ENCODE data around the gene IL6R. TPM values are rescaled to one million over a fixed set of nuclear protein-coding genes. Genes with fewer than 3 reads are reported as not detected.

The IL6R gene
- total and polyA plus RNA-seq, 5 donors = 5.7 to 13.2 (median 11.6) TPM

DNA sequence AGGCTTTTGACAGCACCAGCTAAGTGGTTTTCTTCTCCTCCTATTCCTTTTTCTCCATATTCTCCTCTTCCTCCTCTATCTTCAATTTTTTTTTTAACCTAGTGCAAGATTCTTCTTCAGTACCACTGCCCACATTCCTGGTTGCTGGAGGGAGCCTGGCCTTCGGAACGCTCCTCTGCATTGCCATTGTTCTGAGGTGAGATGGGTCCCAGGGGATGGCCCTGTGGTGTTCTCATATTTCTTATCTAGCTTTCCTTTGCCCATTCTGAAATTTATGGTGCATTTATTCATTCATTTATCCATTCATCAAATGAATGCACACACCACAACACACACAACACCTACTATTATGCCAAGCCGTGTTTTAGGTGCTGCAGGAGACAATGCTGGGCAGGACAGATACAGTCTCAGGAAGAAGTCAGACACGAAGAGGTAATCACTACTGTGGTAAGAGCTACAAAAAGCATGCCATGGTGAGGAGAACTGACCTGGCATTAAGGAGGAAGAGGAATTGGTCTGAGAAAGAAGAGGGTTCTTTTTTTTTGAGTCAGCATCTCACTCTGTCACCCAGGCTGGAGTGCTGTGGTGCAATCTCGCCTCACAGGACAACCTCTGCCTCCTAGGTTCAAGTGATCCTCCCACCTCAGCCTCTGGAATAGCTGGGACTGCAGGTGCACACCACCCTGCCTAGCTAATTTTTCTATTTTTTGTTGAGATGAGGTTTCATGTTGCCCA lies 49.4 kb downstream of the IL6R start:
- no peaks in the 10 kb centered on the region for H3K9me3 ChIP-seq (ENCODE audit: control insufficient read depth, low read length)
- no peak overlapping the region for H3K4me3 ChIP-seq (ENCODE audit: low read length)
- DNase-seq (peak in 1 of 3 donors; percentile 10), ATAC-seq (no peak)
- 80% methylated on average over 5 of the region's 5 CpGs for WGBS
- H3K27ac ChIP-seq (ENCODE audit: low read length) = no peak overlapping the region
- H3K4me1 ChIP-seq (ENCODE audit: control insufficient read depth, insufficient read depth, low read length) = no peaks in the 10 kb centered on the region
- no peaks in the 10 kb centered on the region for H3K27me3 ChIP-seq (ENCODE audit: control insufficient read depth, insufficient read depth)
- intact Hi-C loops (cut with DNase I) = no loop called here

DNA sequence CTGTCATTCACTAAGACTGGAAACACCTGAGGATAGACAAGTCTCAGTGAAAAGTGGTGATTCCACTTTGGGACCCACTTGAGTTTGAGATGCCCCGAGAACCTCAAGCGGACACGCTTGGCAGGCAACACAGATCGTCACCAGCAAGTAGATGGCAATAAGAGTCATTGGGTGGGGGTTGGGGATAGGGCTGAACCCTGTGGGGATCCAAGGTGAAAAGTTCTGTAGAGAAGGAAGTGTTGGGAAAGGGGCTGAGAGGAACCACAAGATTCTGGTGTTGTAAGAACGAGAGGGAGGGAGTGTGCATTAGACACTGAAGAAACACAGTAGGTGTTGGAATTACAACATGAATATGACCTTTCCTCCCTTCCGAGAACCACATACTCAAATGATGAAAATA lies 51.5 kb downstream of the IL6R start:
- no peak for DNase-seq
- Histone ChIP-seq H3K4me1 (ENCODE audit: control insufficient read depth, insufficient read depth, low read length) (no peaks in the 10 kb centered on the region), H3K27me3 (ENCODE audit: control insufficient read depth, insufficient read depth) (no peaks in the 10 kb centered on the region), H3K27ac (ENCODE audit: low read length) (no peak overlapping the region), H3K4me3 (ENCODE audit: low read length) (no peak overlapping the region), H3K9me3 (ENCODE audit: control insufficient read depth, low read length) (no peaks in the 10 kb centered on the region)
- intact Hi-C loops (cut with DNase I) = no loop called here
- WGBS = 75% methylated on average over 6 of the region's 6 CpGs
- no peak for ATAC-seq

DNA sequence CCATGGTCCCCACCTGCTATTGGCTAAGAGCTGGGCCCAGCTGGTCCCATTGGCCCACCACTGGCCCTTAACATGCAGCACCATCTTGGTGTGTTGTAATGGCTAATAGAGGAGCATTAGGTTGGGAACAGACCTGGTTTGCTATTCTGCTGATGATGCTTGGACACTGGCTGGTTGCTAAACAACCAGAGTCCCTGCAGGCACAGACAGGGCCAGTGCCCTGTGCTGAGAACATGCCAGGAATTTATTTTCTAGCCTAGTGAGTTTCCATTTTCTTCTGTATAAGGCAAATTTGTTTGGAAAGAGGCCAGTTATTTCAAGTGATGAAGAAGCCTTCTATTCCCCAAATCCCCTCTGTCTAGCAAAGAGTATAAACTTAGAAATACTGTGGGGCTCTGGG lies 53.9 kb downstream of the IL6R start:
- Histone ChIP-seq H3K27me3 (ENCODE audit: control insufficient read depth, insufficient read depth) (no peaks in the 10 kb centered on the region), H3K27ac (ENCODE audit: low read length) (no peak overlapping the region), H3K4me3 (ENCODE audit: low read length) (no peak overlapping the region), H3K9me3 (ENCODE audit: control insufficient read depth, low read length) (no peaks in the 10 kb centered on the region), H3K4me1 (ENCODE audit: control insufficient read depth, insufficient read depth, low read length) (peaks cover 5% of the 10 kb centered on the region)
- no peak for ATAC-seq
- intact Hi-C loops (cut with DNase I) = no loop called here
- DNase-seq = no peak

GRCh38 chr1:154460695-154461260 lies 55.6 kb downstream of the IL6R start:
- WGBS = 80% methylated on average over 15 of the region's 15 CpGs
- Histone ChIP-seq H3K9me3 (ENCODE audit: control insufficient read depth, low read length) (no peaks in the 10 kb centered on the region), H3K27me3 (ENCODE audit: control insufficient read depth, insufficient read depth) (no peaks in the 10 kb centered on the region), H3K4me1 (ENCODE audit: control insufficient read depth, insufficient read depth, low read length) (peaks cover 5% of the 10 kb centered on the region), H3K4me3 (ENCODE audit: low read length) (no peak overlapping the region), H3K27ac (ENCODE audit: low read length) (no peak overlapping the region)
- no peak for DNase-seq
- no peak for ATAC-seq
- intact Hi-C loops (cut with DNase I) = loop anchor here in 1 of 4 donors (10.0 kb wide), 1 partner anchor 66 kb away; no protein-coding TSS in a partner anchor

- intact Hi-C loops (cut with DNase I) = loop anchor here in 1 of 4 donors (10.0 kb wide), 1 partner anchor 69 kb away; no protein-coding TSS in a partner anchor
- Histone ChIP-seq H3K27me3 (ENCODE audit: control insufficient read depth, insufficient read depth) (no peaks in the 10 kb centered on the region), H3K27ac (ENCODE audit: low read length) (peak overlapping the region; percentile 30), H3K4me1 (ENCODE audit: control insufficient read depth, insufficient read depth, low read length) (peaks cover 7% of the 10 kb centered on the region), H3K4me3 (ENCODE audit: low read length) (no peak overlapping the region), H3K9me3 (ENCODE audit: control insufficient read depth, low read length) (no peaks in the 10 kb centered on the region)
- ATAC-seq (peak; percentile 22 to 59), DNase-seq (no peak)
- WGBS = 54% methylated on average over 4 of the region's 4 CpGs
Observed at GRCh38 chr1:154463512-154463990, 58.4 kb downstream of the IL6R start.

GRCh38 chr1:154465621-154466195 lies 60.6 kb downstream of the IL6R start:
- no peak for DNase-seq
- no peak for ATAC-seq

DNA sequence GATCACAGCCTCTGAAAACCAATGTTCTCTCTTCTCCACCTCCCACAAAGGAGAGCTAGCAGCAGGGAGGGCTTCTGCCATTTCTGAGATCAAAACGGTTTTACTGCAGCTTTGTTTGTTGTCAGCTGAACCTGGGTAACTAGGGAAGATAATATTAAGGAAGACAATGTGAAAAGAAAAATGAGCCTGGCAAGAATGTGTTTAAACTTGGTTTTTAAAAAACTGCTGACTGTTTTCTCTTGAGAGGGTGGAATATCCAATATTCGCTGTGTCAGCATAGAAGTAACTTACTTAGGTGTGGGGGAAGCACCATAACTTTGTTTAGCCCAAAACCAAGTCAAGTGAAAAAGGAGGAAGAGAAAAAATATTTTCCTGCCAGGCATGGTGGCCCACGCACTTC lies 61.1 kb downstream of the IL6R start:
- ATAC-seq (no peak), DNase-seq (no peak)
- Histone ChIP-seq H3K27ac (ENCODE audit: low read length) (no peak overlapping the region), H3K9me3 (ENCODE audit: control insufficient read depth, low read length) (no peaks in the 10 kb centered on the region), H3K4me3 (ENCODE audit: low read length) (no peak overlapping the region), H3K4me1 (ENCODE audit: control insufficient read depth, insufficient read depth, low read length) (peaks cover 7% of the 10 kb centered on the region), H3K27me3 (ENCODE audit: control insufficient read depth, insufficient read depth) (no peaks in the 10 kb centered on the region)
- intact Hi-C loops (cut with DNase I) = loop anchor here in 1 of 4 donors (10.0 kb wide), 1 partner anchor 71 kb away; no protein-coding TSS in a partner anchor
- WGBS = 75% methylated on average over 3 of the region's 3 CpGs

More at GRCh38 chr1:154465621-154466195, 60.6 kb downstream of the IL6R start:
- intact Hi-C loops (cut with DNase I) = loop anchor here in 1 of 4 donors (10.0 kb wide), 1 partner anchor 71 kb away; no protein-coding TSS in a partner anchor
- Histone ChIP-seq H3K27me3 (ENCODE audit: control insufficient read depth, insufficient read depth) (no peaks in the 10 kb centered on the region), H3K9me3 (ENCODE audit: control insufficient read depth, low read length) (no peaks in the 10 kb centered on the region), H3K27ac (ENCODE audit: low read length) (no peak overlapping the region), H3K4me3 (ENCODE audit: low read length) (no peak overlapping the region), H3K4me1 (ENCODE audit: control insufficient read depth, insufficient read depth, low read length) (peaks cover 7% of the 10 kb centered on the region)
- WGBS = 83% methylated on average over 8 of the region's 8 CpGs

DNA sequence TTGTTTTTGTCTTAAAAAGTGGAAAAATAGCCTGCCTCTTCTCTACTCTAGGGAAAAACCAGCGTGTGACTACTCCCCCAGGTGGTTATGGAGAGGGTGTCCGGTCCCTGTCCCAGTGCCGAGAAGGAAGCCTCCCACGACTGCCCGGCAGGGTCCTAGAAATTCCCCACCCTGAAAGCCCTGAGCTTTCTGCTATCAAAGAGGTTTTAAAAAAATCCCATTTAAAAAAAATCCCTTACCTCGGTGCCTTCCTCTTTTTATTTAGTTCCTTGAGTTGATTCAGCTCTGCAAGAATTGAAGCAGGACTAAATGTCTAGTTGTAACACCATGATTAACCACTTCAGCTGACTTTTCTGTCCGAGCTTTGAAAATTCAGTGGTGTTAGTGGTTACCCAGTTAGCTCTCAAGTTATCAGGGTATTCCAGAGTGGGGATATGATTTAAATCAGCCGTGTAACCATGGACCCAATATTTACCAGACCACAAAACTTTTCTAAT lies 61.8 kb downstream of the IL6R start:
- intact Hi-C loops (cut with DNase I) = loop anchor here in 1 of 4 donors (10.0 kb wide), 1 partner anchor 72 kb away; no protein-coding TSS in a partner anchor
- Histone ChIP-seq H3K4me1 (ENCODE audit: control insufficient read depth, insufficient read depth, low read length) (peaks cover 7% of the 10 kb centered on the region), H3K27me3 (ENCODE audit: control insufficient read depth, insufficient read depth) (no peaks in the 10 kb centered on the region), H3K9me3 (ENCODE audit: control insufficient read depth, low read length) (no peaks in the 10 kb centered on the region), H3K4me3 (ENCODE audit: low read length) (no peak overlapping the region), H3K27ac (ENCODE audit: low read length) (no peak overlapping the region)
- DNase-seq (no peak), ATAC-seq (no peak)
- 33% methylated on average over 8 of the region's 8 CpGs for WGBS

GRCh38 chr1:154467434-154468102 lies 62.4 kb downstream of the IL6R start:
- ATAC-seq (no peak), DNase-seq (no peak)
- Histone ChIP-seq H3K27me3 (ENCODE audit: control insufficient read depth, insufficient read depth) (no peaks in the 10 kb centered on the region), H3K27ac (ENCODE audit: low read length) (no peak overlapping the region), H3K9me3 (ENCODE audit: control insufficient read depth, low read length) (no peaks in the 10 kb centered on the region), H3K4me1 (ENCODE audit: control insufficient read depth, insufficient read depth, low read length) (peaks cover 7% of the 10 kb centered on the region), H3K4me3 (ENCODE audit: low read length) (no peak overlapping the region)
- intact Hi-C loops (cut with DNase I) = loop anchor here in 1 of 4 donors (10.0 kb wide), 1 partner anchor 73 kb away; no protein-coding TSS in a partner anchor
- 95% methylated on average over 11 of the region's 11 CpGs for WGBS

- Histone ChIP-seq H3K9me3 (ENCODE audit: control insufficient read depth, low read length) (no peaks in the 10 kb centered on the region), H3K27me3 (ENCODE audit: control insufficient read depth, insufficient read depth) (no peaks in the 10 kb centered on the region), H3K4me1 (ENCODE audit: control insufficient read depth, insufficient read depth, low read length) (peaks cover 4% of the 10 kb centered on the region), H3K27ac (ENCODE audit: low read length) (no peak overlapping the region), H3K4me3 (ENCODE audit: low read length) (no peak overlapping the region)
- ATAC-seq (no peak), DNase-seq (peak in 1 of 3 donors; percentile 14)
- WGBS = 70% methylated on average over 12 of the region's 12 CpGs
- intact Hi-C loops (cut with DNase I) = loop anchor here in 1 of 4 donors (10.0 kb wide), 1 partner anchor 74 kb away; no protein-coding TSS in a partner anchor
Observed at GRCh38 chr1:154468535-154469250, 63.5 kb downstream of the IL6R start.

All from right cardiac atrium (tissue), 5 donors.